ENCODE data around the gene NPVF. TPM values are rescaled to one million over a fixed set of nuclear protein-coding genes. Genes with fewer than 3 reads are reported as not detected.

NPVF gene
- not detected in 5 replicates for total RNA-seq (2022; extraction: Qiagen RNA extraction; ENCODE audit: low read depth)

GRCh38 chr7:25228386-25228785 is at the start of gene NPVF:
Gene NPVF (minus strand): TSS chr7:25228486. CDS start chr7:25228439, 47 bp downstream.

Other genes with a start within 250 kb of the NPVF start
- gene OSBPL3, start 248.3 kb downstream of the NPVF start, total RNA-seq (2022; extraction: Qiagen RNA extraction; ENCODE audit: low read depth) = 10.3 to 14.5 TPM (median 11.8 TPM) in 5 replicates
- 197 to 300 TPM (median 254 TPM) in 5 replicates for gene CYCS, start 103.2 kb downstream of the NPVF start, total RNA-seq (2022; extraction: Qiagen RNA extraction; ENCODE audit: low read depth)

Data from A549 treated with CpdA at 1 μM for 4 hours (cell line).